GM18511 (cell line): ENCODE data around the gene GABRG3.

Source experiments
- ATAC-seq: cut with Tn5 transposase; IDR thresholded peaks from one replicate; pipeline ENCODE4 v1.9.1; 2021; ENCODE audit warnings: mild to moderate bottlenecking, moderate library complexity; ENCODE audit not compliant: unreplicated experiment

The GABRG3 gene

DNA sequence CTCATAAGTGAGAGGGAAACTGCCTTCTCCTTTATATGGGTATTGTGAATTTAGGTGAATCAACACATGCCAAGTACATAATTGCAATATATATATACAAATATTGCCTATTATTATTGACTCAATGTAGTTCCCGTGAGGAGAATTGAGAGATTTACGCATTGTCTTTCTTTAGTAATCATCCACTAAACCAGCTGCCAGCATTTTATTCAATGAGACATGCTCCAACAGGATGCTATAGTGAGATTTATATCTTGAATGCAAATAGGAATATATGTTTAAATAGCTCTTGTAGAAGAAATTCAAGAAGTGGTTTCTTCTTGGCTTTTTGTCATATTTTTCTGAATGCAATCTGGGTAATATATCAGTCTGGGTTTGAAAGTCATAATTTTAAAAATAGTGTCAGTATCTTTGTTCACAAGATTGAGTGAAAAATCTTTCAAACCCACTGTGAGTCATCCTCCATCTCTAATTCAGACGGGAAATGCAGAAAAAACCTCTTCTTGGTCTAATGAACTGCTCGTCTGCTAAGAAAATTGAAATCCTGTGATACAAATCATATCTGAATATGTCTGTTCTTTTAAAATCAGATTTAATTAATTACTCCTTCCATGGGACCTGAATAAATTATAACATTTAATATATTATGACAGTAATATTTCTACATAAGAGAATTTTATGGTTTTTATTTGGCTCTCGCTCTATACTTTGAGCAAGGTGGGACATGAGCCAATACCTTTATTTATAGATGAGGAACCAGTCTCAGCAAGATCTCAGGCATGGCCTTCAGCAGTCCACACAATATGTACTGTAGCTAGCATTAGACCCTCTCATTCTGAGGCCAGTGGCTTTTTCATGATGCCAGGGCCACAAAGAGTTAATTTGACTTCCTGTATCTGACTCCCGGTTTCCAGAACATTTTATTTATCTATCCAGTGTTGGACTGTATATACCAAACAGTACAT lies 516.0 kb downstream of the GABRG3 start:
- ATAC-seq, result no peak

- no peak for ATAC-seq
Observed at GRCh38 chr15:27487846-27488245, 516.9 kb downstream of the GABRG3 start.

- ATAC-seq, result no peak
Observed at GRCh38 chr15:27490867-27491595, 520.0 kb downstream of the GABRG3 start.

- no peak for ATAC-seq
Observed at GRCh38 chr15:27491666-27492621, 521.0 kb downstream of the GABRG3 start.

- no peak for ATAC-seq
Observed at GRCh38 chr15:27495963-27496459, 525.0 kb downstream of the GABRG3 start.

GRCh38 chr15:27498700-27499099 lies 527.7 kb downstream of the GABRG3 start:
- no peak for ATAC-seq

GRCh38 chr15:27499191-27499590 lies 528.2 kb downstream of the GABRG3 start:
- ATAC-seq, result no peak

DNA sequence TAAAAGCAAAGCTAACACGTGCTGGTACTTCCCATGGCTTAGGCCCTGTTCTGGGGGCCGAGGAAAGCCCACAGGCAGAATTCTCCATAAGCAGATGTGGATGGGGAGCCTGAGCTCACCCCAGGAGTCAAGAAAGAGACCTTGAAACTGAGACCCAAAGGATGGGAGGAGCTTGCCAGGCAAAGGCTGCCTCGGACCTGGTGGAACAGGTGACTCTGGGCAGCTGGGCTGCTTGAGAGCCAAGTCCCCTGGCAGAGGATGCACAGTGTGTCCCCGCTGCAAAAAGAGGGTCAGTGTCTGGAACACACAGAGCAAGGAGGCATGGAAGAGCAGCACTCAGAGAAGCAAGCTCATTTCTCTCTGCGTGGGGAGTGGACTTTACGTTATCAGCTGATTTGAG lies 528.7 kb downstream of the GABRG3 start:
- no peak for ATAC-seq

DNA sequence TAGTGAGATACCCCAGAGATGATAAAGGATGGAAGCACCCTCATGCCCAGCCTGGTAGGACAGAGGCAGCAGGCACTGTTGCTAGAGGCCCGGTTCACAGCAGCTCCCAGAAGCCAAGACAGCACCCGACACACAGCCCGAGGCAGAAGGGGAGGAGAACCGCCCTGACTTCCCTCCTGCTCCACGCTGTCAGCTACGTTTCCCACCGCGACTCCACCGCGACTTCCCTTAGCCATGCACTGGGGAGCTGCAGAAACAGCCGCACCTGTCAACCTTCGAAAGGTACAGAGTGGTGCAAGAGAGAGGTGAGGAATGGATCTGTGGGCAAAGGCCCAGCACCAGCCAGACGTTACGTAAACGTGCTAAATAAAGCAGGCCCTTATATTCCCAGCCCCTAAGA lies 529.2 kb downstream of the GABRG3 start:
- ATAC-seq, result no peak

- no peak for ATAC-seq
Observed at GRCh38 chr15:27506752-27507151, 535.8 kb downstream of the GABRG3 start.

- ATAC-seq, result no peak
Observed at GRCh38 chr15:27509014-27509413, 538.0 kb downstream of the GABRG3 start.

- no peak for ATAC-seq
Observed at GRCh38 chr15:27512281-27513001, 541.5 kb downstream of the GABRG3 start.

GRCh38 chr15:27514526-27514925 lies 543.5 kb downstream of the GABRG3 start:
- ATAC-seq, result no peak

DNA sequence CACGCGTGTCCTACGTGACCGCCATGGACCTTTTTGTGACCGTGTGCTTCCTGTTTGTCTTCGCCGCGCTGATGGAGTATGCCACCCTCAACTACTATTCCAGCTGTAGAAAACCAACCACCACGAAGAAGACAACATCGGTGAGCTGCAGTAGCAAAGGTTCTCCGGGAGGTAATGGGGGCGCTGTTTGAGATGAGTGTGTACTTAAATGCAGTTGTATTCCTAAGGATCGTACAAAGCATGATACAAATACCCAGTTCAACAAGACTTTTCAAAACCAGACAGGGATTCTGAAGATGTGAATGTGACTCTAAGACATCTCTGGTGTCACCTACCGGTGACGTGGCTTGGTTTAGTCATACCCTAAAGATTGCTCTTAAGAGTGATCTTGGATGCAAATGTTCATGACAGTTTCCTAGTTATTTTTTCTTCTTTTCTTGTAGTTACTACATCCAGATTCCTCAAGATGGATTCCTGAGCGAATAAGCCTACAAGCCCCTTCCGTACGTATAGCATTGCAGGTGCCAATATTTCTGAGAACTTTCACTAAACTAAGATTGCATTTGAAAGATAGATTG lies 556.6 kb downstream of the GABRG3 start:
- no peak for ATAC-seq

DNA sequence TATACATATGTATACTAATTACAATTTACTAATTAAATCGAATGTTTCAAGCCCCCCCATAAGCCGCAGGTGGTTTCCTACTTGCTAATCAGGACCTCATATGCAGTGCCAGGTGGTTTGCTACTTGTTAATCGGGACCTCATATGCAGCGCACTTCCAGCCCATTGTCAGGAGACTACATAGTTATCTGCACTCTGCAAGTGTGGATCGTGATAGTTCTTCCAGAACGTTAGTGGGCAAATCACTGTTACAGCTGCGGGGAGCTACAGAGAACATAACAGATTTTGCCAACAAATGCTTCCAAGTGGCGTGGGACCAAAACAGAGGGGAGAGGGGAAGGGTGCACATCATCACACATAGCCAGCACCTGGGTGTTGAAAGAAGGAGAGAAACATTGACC lies 558.4 kb downstream of the GABRG3 start:
- no peak for ATAC-seq

DNA sequence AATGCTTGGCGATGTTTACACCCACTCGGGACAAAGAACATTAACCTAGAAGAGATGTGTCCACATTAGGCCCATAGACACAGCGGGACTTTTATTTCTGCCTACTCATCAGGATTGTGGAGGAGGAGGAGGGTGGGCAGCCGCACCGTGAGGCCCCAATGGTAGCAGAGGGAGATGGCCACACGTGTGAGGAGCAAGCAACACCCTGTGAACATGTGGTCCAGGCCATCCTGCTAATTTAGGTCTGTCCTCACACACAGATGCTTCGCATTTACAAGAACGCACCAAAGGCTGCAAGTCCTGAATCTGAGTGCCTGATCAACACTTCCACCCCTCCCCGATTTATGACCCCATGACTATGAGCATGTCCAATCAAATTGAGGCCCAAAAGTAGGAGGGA lies 560.0 kb downstream of the GABRG3 start:
- ATAC-seq, result no peak

- no peak for ATAC-seq
Observed at GRCh38 chr15:27532358-27532757, 561.4 kb downstream of the GABRG3 start.

GRCh38 chr15:27535445-27536129 lies 564.6 kb downstream of the GABRG3 start:
- no peak for ATAC-seq

DNA sequence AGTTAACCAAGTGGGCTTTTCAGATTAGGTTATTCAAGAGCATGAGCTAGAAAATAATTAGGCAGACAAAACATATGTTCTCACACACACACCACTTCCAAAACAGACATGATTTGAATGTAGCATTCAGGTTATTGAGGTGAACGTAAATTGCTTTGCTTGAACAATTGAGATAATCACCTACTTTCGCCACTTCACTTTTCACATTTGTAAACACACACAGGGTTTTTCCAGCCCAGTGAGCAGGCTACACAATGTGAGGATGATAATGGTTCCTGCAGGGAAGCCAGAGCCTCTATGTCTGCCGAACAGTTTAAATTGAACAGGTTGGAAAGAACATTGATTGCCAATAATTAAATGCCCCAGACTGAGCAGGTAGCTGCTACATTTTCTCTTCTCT lies 567.3 kb downstream of the GABRG3 start:
- ATAC-seq, result no peak
